ENCODE data around the gene E2F3. TPM values are rescaled to one million over a fixed set of nuclear protein-coding genes. Genes with fewer than 3 reads are reported as not detected.

The E2F3 gene
- total RNA-seq, 2 experiments from 2014 or later: 29.0 to 31.1 TPM

DNA sequence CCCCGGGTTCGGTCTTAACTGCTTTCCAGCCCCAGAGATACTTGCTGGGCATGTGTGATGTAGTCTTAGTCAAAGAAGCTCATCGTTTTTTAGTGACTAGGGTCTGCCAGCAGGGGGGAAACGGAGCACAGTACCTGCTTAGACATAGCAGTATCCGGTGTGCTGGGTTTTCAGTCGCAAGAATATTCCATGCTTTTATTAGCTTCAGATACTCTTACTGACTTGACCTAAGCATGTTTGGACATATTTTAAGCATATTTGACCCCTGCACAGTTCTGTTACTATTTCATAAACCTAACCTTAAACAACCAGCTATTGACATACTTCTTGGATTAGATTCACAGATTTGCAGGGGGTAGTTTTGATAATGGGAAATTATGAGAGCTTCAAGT is 3.0 kb downstream of the E2F3 start:
- CTCF ChIA-PET: interaction anchor here (0.7 to 2.7 kb wide), 19 partner anchors 9 to 191 kb away, joined by 3 to 43 read pairs (median 5); no protein-coding TSS in a partner anchor
- DNase-seq: peak; percentile 87
- peaks cover 25% of the 10 kb centered on the region for H3K36me3 Mint-ChIP-seq
- H3K4me3 Mint-ChIP-seq: peak overlapping the region; percentile 92
- H3K9me3 Mint-ChIP-seq (ENCODE audit: low read depth): no peaks in the 10 kb centered on the region
- H3K27me3 Mint-ChIP-seq: no peaks in the 10 kb centered on the region
- H3K27ac Mint-ChIP-seq: peak overlapping the region; percentile 93
- H3K4me1 Mint-ChIP-seq: peaks cover 62% of the 10 kb centered on the region
- peak; percentile 13 for ATAC-seq

- Mint-ChIP-seq H3K36me3 (peaks cover 47% of the 10 kb centered on the region), H3K4me1 (peaks cover 79% of the 10 kb centered on the region), H3K27ac (peak overlapping the region; percentile 81), H3K4me3 (peak overlapping the region; percentile 54), H3K9me3 (ENCODE audit: low read depth) (no peaks in the 10 kb centered on the region), H3K27me3 (no peaks in the 10 kb centered on the region)
- DNase-seq: no peak
- no peak for ATAC-seq
- CTCF ChIA-PET: interaction anchor here (0.9 kb wide), 1 partner anchor 119 kb away, joined by 3 read pairs; no protein-coding TSS in a partner anchor
Measured at GRCh38 chr6:20408851-20409250, 7.2 kb downstream of the E2F3 start.

DNA sequence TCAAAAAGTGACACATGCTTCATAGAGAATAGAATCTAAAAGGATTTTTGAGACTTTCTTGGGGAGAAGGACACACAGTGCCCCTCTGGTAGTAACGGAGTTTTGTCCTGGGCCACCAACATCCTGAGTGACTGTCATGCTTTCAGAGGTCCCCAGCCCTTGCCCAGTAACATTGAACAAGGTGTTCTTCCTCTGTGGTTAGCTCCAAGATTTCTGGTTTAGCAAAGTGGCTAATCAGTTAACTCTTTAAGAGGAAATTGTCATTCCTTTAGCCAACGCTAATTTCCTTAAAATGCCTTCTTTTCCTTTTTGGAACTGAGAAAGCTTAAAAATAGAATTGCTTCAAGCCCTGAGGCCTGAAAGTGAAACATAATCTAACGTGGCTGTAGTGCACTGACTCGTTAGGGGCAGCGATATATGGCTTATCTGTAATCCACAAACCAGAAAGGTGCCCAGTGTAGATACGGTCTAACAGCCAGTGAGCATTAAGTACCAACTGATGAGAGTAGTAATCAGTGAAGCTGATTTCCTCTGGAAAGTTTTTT is 7.8 kb downstream of the E2F3 start:
- H3K4me3 Mint-ChIP-seq: peak overlapping the region; percentile 54
- H3K27ac Mint-ChIP-seq: peak overlapping the region; percentile 81
- DNase-seq: peak; percentile 63
- ATAC-seq: peak; percentile 79
- CTCF ChIA-PET: interaction anchor here (0.9 to 1.0 kb wide), 2 partner anchors 117 to 119 kb away, joined by 3 read pairs; no protein-coding TSS in a partner anchor
- H3K36me3 Mint-ChIP-seq: peaks cover 47% of the 10 kb centered on the region
- H3K4me1 Mint-ChIP-seq: peaks cover 78% of the 10 kb centered on the region
- H3K27me3 Mint-ChIP-seq: no peaks in the 10 kb centered on the region
- no peaks in the 10 kb centered on the region for H3K9me3 Mint-ChIP-seq (ENCODE audit: low read depth)

DNA sequence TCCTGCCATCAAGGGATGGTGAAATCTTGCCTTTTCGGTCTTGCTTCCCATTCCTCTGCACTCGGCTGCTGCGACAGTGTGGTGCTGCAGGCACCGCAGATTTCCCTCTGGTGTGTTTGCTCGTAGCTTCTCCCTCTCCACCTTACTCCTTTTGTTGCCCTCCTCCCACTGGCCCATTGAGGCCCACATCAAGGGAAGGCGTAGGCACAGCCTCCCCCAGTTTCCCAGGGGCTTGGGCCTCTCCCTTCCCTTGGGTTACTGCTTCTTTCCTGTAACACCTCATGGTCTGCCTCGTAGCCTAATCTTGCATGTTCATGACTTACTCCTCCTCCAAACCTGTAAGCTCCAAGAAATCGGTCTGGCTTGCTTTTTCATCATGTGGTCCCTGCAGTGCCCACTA is 9.9 kb downstream of the E2F3 start:
- CTCF ChIA-PET: interaction anchor here (1.1 kb wide), 1 partner anchor 116 kb away, joined by 4 read pairs; no protein-coding TSS in a partner anchor
- Mint-ChIP-seq H3K4me1 (peaks cover 82% of the 10 kb centered on the region), H3K9me3 (ENCODE audit: low read depth) (no peaks in the 10 kb centered on the region), H3K36me3 (peaks cover 36% of the 10 kb centered on the region), H3K27ac (no peak overlapping the region), H3K27me3 (no peaks in the 10 kb centered on the region), H3K4me3 (no peak overlapping the region)
- DNase-seq: no peak
- no peak for ATAC-seq

DNA sequence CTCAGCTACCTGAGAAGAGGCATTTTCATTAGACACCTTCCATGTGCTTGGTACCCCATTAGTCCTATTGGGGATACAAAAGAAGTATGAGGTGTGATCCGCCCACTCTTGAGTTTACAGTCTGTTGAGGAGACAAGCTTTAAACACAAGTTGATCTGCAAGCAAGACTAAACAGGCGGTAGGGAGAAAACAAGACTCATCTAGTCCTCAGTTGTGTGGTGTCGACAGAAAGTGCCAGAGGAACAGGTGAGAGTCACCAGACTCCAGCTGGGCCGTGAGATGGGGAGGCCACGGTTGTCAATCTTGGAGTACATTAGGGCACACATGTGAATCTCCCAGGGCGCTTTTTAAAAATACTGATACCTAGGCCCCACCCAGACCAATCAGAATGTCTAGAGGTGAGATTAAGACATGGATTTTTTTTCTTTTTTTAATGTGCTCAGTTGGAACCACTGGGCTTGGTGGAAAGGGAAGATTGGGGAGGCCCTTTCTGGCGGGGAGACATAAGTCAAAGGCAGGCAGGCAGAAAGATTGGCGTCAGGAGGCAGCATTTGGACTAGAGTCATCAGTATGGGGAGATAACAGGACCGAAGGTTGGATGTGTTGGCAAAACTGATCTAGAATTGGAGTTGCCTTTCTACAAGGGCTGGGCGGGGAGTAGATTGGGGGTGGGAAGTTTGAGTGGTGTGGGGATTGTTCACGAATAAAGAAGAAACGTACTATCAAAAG is 10.4 kb downstream of the E2F3 start:
- H3K9me3 Mint-ChIP-seq (ENCODE audit: low read depth): no peaks in the 10 kb centered on the region
- ATAC-seq (no peak), DNase-seq (no peak)
- H3K27me3 Mint-ChIP-seq: no peaks in the 10 kb centered on the region
- H3K27ac Mint-ChIP-seq: no peak overlapping the region
- CTCF ChIA-PET: interaction anchor here (1.1 to 2.3 kb wide), 2 partner anchors 7 to 116 kb away, joined by 4 to 9 read pairs; no protein-coding TSS in a partner anchor
- peaks cover 82% of the 10 kb centered on the region for H3K4me1 Mint-ChIP-seq
- peaks cover 34% of the 10 kb centered on the region for H3K36me3 Mint-ChIP-seq
- no peak overlapping the region for H3K4me3 Mint-ChIP-seq

- no peak for ATAC-seq
- no peak for DNase-seq
- no peaks in the 10 kb centered on the region for H3K27me3 Mint-ChIP-seq
- no peak overlapping the region for H3K4me3 Mint-ChIP-seq
- CTCF ChIA-PET: interaction anchor here (2.3 kb wide), 1 partner anchor 8 kb away, joined by 9 read pairs; no protein-coding TSS in a partner anchor
- peaks cover 78% of the 10 kb centered on the region for H3K4me1 Mint-ChIP-seq
- peaks cover 28% of the 10 kb centered on the region for H3K36me3 Mint-ChIP-seq
- no peaks in the 10 kb centered on the region for H3K9me3 Mint-ChIP-seq (ENCODE audit: low read depth)
- no peak overlapping the region for H3K27ac Mint-ChIP-seq
Measured at GRCh38 chr6:20412682-20413073, 11.0 kb downstream of the E2F3 start.

DNA sequence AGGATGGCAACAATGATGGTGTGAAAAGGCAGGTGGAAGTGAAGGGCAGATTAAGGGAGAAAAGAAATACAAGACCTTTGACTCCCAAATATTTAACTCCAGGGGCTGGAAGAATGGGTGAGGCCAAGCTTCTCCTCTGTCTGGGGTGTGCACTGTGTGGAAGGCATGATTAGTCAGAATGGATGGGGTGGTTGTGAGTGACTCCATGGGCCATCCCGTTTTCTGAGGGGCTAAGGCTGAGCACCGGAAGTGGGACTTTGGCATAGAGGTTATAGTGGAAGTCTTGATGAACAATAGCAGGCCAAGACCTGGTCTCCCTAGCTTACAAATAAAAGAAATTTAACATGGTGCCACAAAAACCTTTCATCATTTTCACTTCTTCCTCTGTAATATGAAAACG is 12.1 kb downstream of the E2F3 start:
- H3K4me3 Mint-ChIP-seq: no peak overlapping the region
- DNase-seq (no peak), ATAC-seq (no peak)
- H3K4me1 Mint-ChIP-seq: peaks cover 77% of the 10 kb centered on the region
- H3K27me3 Mint-ChIP-seq: no peaks in the 10 kb centered on the region
- no peak overlapping the region for H3K27ac Mint-ChIP-seq
- no peaks in the 10 kb centered on the region for H3K9me3 Mint-ChIP-seq (ENCODE audit: low read depth)
- peaks cover 23% of the 10 kb centered on the region for H3K36me3 Mint-ChIP-seq
- CTCF ChIA-PET: interaction anchor here (1.3 to 2.3 kb wide), 3 partner anchors 9 to 122 kb away, joined by 4 to 9 read pairs (median 4); no protein-coding TSS in a partner anchor

DNA sequence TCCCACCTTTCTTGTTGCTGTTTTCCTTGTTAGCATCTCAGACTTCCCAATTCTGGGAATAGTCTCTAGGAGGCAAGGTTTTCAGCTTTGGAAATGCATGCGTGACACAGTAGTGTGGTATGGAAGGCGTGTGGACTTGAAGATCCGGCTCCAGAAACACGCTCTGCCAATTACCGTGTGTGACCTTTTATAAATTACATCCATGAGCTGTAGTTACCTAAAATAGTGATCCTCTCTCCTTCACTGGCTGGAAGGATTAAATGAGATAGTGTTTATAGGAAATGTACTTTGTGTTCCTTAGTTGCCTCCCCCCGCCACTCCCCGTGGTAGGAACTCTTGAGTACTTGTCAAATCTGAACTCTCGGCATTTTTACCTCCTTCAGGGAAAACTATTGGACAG is 13.0 kb downstream of the E2F3 start:
- H3K27ac Mint-ChIP-seq: peak overlapping the region; percentile 37
- no peak for DNase-seq
- H3K4me3 Mint-ChIP-seq: no peak overlapping the region

DNA sequence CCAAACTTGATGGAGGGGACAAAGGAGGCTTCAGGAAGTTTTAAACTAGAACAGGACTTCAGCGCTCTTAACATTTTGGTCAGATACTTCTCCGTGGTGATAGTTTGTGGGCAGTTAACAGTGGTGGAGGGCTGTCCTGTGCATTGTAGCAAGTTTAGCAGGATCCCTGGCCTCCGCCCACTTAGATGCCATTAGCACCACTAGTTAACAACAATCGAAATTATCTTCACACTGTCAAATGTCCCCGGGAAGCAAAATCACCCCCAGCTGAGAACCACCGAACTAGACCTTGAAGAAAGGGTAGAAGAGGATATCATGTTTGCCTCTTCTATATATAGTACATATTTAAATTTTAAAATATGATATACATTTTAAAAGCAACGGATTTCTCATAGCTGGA is 13.6 kb downstream of the E2F3 start:
- Mint-ChIP-seq H3K4me1 (peaks cover 65% of the 10 kb centered on the region), H3K36me3 (peaks cover 25% of the 10 kb centered on the region), H3K27ac (no peak overlapping the region), H3K9me3 (ENCODE audit: low read depth) (no peaks in the 10 kb centered on the region), H3K27me3 (no peaks in the 10 kb centered on the region), H3K4me3 (no peak overlapping the region)
- no peak for DNase-seq
- no peak for ATAC-seq
- CTCF ChIA-PET: no interaction called here

More for the DNA sequence above, 13.0 kb downstream of the E2F3 start:
- CTCF ChIA-PET: interaction anchor here (1.3 to 2.3 kb wide), 3 partner anchors 10 to 122 kb away, joined by 4 to 9 read pairs (median 4); no protein-coding TSS in a partner anchor
- no peaks in the 10 kb centered on the region for H3K27me3 Mint-ChIP-seq
- H3K36me3 Mint-ChIP-seq: peaks cover 23% of the 10 kb centered on the region
- peaks cover 68% of the 10 kb centered on the region for H3K4me1 Mint-ChIP-seq
- H3K9me3 Mint-ChIP-seq (ENCODE audit: low read depth): no peaks in the 10 kb centered on the region
- ATAC-seq: no peak

GRCh38 chr6:20415712-20416454 is 14.2 kb downstream of the E2F3 start:
- ATAC-seq (peak; percentile 51), DNase-seq (no peak)
- peaks cover 1% of the 10 kb centered on the region for H3K9me3 Mint-ChIP-seq (ENCODE audit: low read depth)
- CTCF ChIA-PET: no interaction called here
- no peak overlapping the region for H3K4me3 Mint-ChIP-seq
- peak overlapping the region; percentile 13 for H3K27ac Mint-ChIP-seq
- peaks cover 60% of the 10 kb centered on the region for H3K4me1 Mint-ChIP-seq
- no peaks in the 10 kb centered on the region for H3K27me3 Mint-ChIP-seq
- peaks cover 28% of the 10 kb centered on the region for H3K36me3 Mint-ChIP-seq

- Mint-ChIP-seq H3K27ac (no peak overlapping the region), H3K9me3 (ENCODE audit: low read depth) (peaks cover 4% of the 10 kb centered on the region), H3K36me3 (peaks cover 30% of the 10 kb centered on the region), H3K27me3 (no peaks in the 10 kb centered on the region), H3K4me1 (peaks cover 52% of the 10 kb centered on the region), H3K4me3 (no peak overlapping the region)
- no peak for ATAC-seq
- no peak for DNase-seq
- CTCF ChIA-PET: interaction anchor here (0.7 to 1.3 kb wide), 2 partner anchors 12 to 113 kb away, joined by 3 to 7 read pairs; no protein-coding TSS in a partner anchor
Measured at GRCh38 chr6:20416567-20417345, 15.1 kb downstream of the E2F3 start.

DNA sequence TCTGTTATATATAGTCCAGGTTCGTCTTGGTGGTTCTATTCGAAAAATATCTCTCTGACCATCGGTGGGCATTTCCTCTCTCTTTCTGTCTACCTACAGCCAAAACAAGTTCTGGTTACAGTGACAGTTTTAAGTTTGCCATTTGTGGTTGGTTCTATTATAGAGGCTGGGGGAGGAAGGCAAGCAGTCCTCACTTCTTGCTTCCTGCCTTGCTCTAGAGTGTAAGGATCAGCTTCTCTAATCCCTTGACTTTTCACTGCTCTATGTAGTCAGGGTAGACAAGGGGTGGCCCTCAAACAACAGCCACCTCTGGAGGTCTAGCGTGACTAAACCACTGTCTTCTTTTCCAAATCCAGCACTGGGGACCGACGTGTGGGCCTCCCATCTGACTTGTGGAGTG is 16.1 kb downstream of the E2F3 start:
- Mint-ChIP-seq H3K4me1 (peaks cover 50% of the 10 kb centered on the region), H3K27ac (no peak overlapping the region), H3K27me3 (no peaks in the 10 kb centered on the region), H3K9me3 (ENCODE audit: low read depth) (peaks cover 4% of the 10 kb centered on the region), H3K36me3 (peaks cover 33% of the 10 kb centered on the region), H3K4me3 (no peak overlapping the region)
- no peak for DNase-seq
- no peak for ATAC-seq
- CTCF ChIA-PET: interaction anchor here (0.8 to 1.3 kb wide), 2 partner anchors 13 to 89 kb away, joined by 3 to 7 read pairs; no protein-coding TSS in a partner anchor
